ENCODE measurements around the gene RAB11FIP4. TPM values are rescaled to one million over a fixed set of nuclear protein-coding genes. Genes with fewer than 3 reads are reported as not detected.

RAB11FIP4 gene
- total RNA-seq, 2 experiments from 2014 or later: 38.6 to 41.1 TPM

GRCh38 chr17:31491376-31492131, 100.1 kb downstream of the RAB11FIP4 start:
- CTCF ChIA-PET: interaction anchor here (4.8 kb wide), 1 partner anchor 18 kb away, joined by 58 read pairs; no protein-coding TSS in a partner anchor
- H3K4me3 Mint-ChIP-seq: peak overlapping the region; percentile 0

GRCh38 chr17:31492206-31492605, 100.7 kb downstream of the RAB11FIP4 start:
- DNase-seq: no peak
- ChIA-PET POLR2A (interaction anchor here (3.1 to 11.7 kb wide), 2 partner anchors 9 to 20 kb away, joined by 17 to 314 read pairs; no protein-coding TSS in a partner anchor), CTCF (interaction anchor here (4.8 kb wide), 1 partner anchor 17 kb away, joined by 58 read pairs; no protein-coding TSS in a partner anchor)
- Mint-ChIP-seq H3K36me3 (ENCODE audit: low read depth) (peaks cover 22% of the 10 kb centered on the region), H3K9me3 (no peaks in the 10 kb centered on the region), H3K27ac (peak overlapping the region; percentile 64), H3K27me3 (no peaks in the 10 kb centered on the region), H3K4me1 (peaks cover 78% of the 10 kb centered on the region), H3K4me3 (peak overlapping the region; percentile 3)

More at GRCh38 chr17:31491376-31492131, 100.1 kb downstream of the RAB11FIP4 start:
- Mint-ChIP-seq H3K36me3 (ENCODE audit: low read depth) (peaks cover 22% of the 10 kb centered on the region), H3K27me3 (no peaks in the 10 kb centered on the region), H3K27ac (peak overlapping the region; percentile 64), H3K9me3 (no peaks in the 10 kb centered on the region), H3K4me1 (peaks cover 84% of the 10 kb centered on the region)
- POLR2A ChIA-PET: interaction anchor here (11.7 kb wide), 1 partner anchor 20 kb away, joined by 314 read pairs; no protein-coding TSS in a partner anchor
- DNase-seq: no peak

DNA sequence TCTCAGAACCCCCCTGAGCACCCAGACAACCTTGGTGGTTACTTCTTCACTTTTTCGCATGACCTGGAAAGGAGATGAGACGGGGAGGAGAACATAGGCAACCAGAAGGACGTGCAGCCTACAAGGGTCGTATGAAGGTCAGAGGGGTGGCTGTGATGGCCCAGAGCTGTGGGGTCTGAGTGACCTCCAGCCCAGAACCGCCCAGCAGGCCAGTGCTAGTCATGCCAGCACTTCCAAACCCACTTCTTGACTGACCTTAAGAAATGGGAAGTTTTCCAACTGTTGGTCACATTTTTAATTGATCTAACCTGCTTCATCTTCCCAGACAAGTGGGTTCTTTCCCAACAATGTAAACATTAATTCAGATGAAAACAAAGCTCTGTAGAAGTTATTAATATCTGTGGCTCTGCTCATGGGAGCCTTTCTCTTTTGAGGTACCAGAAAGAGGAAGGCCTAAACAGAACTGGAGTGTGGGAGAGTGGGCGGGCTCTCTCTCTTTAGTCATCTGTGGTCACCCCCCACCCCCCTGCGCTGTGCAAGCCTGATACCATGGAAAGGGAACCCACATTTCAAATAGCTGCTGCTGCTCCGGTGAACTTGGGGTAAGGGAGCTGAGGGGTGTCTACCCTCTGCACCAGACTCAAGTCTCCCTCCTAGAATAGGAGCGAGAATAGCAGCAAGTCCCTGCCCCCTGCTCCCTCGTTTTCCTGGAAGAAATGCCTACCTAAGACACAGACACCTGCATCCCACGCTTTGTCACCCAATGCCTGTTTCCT, 101.6 kb downstream of the RAB11FIP4 start:
- peaks cover 26% of the 10 kb centered on the region for H3K36me3 Mint-ChIP-seq (ENCODE audit: low read depth)
- CTCF ChIA-PET: interaction anchor here (4.8 kb wide), 1 partner anchor 16 kb away, joined by 58 read pairs; no protein-coding TSS in a partner anchor
- peak overlapping the region; percentile 99 for H3K27ac Mint-ChIP-seq
- POLR2A ChIA-PET: interaction anchor here (0.9 to 11.7 kb wide), 6 partner anchors 10 to 179 kb away, joined by 5 to 314 read pairs (median 14); partner anchors contain the start of gene EVI2B
- H3K4me1 Mint-ChIP-seq: peaks cover 81% of the 10 kb centered on the region
- DNase-seq: peak; percentile 74
- peak overlapping the region; percentile 54 for H3K4me3 Mint-ChIP-seq
- H3K27me3 Mint-ChIP-seq: no peaks in the 10 kb centered on the region
- H3K9me3 Mint-ChIP-seq: no peaks in the 10 kb centered on the region

GRCh38 chr17:31493656-31494155, 102.2 kb downstream of the RAB11FIP4 start:
- peak overlapping the region; percentile 99 for H3K27ac Mint-ChIP-seq

DNA sequence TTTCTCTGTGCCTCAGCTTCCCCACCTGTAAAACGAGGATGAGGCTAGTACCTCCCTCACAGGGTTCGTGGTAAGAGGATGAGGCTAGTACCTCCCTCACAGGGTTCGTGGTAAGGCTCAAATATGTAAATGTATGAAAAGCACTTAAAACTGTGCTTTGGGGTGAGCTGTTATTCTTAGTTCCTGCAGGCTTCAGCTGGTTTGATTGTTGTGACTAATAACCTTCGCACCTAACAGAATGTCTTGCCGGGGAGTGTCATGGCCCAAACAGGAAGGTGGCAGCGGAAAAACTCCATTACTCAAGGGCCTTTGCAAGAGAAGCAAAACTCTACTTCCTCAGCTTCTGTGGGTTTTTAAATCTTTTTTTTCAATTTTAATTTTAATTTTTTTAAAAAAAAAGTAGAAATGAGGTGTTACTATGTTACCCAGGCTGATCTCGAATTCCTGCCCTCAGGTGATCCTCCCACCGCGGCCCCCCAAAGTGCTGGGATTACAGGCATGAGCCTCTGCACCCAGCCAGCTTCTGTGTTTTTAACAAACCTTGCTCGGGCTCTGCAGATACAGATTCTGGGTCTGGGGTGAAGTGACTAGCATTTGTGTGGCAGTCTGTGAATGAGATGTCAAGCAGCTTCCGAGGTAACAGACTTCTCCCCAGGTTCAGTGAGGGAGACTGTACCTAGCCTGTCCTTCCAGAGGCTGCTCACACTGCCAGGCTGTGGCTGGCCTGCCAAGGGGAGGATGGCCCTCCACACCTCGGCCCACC, 103.0 kb downstream of the RAB11FIP4 start:
- H3K27me3 Mint-ChIP-seq: no peaks in the 10 kb centered on the region
- ChIA-PET POLR2A (interaction anchor here (0.7 to 11.7 kb wide), 10 partner anchors 7 to 181 kb away, joined by 3 to 314 read pairs (median 4); partner anchors contain the start of gene EVI2B), CTCF (interaction anchor here (0.9 to 4.8 kb wide), 4 partner anchors 15 to 58 kb away, joined by 3 to 58 read pairs (median 4); no protein-coding TSS in a partner anchor)
- DNase-seq: peak; percentile 81
- peaks cover 22% of the 10 kb centered on the region for H3K36me3 Mint-ChIP-seq (ENCODE audit: low read depth)
- H3K9me3 Mint-ChIP-seq: no peaks in the 10 kb centered on the region
- peak overlapping the region; percentile 54 for H3K4me3 Mint-ChIP-seq
- H3K27ac Mint-ChIP-seq: peak overlapping the region; percentile 99
- H3K4me1 Mint-ChIP-seq: peaks cover 74% of the 10 kb centered on the region

More at GRCh38 chr17:31493656-31494155, 102.2 kb downstream of the RAB11FIP4 start:
- no peaks in the 10 kb centered on the region for H3K9me3 Mint-ChIP-seq
- no peaks in the 10 kb centered on the region for H3K27me3 Mint-ChIP-seq
- peak; percentile 34 for DNase-seq
- ChIA-PET POLR2A (interaction anchor here (0.7 to 11.7 kb wide), 11 partner anchors 8 to 180 kb away, joined by 3 to 314 read pairs (median 5); partner anchors contain the start of gene EVI2B), CTCF (interaction anchor here (0.9 to 4.8 kb wide), 3 partner anchors 15 to 57 kb away, joined by 3 to 58 read pairs (median 3); no protein-coding TSS in a partner anchor)
- peaks cover 26% of the 10 kb centered on the region for H3K36me3 Mint-ChIP-seq (ENCODE audit: low read depth)
- peaks cover 81% of the 10 kb centered on the region for H3K4me1 Mint-ChIP-seq
- peak overlapping the region; percentile 54 for H3K4me3 Mint-ChIP-seq

- H3K36me3 Mint-ChIP-seq (ENCODE audit: low read depth): peaks cover 22% of the 10 kb centered on the region
- H3K4me1 Mint-ChIP-seq: peaks cover 74% of the 10 kb centered on the region
- peak overlapping the region; percentile 99 for H3K27ac Mint-ChIP-seq
- no peaks in the 10 kb centered on the region for H3K27me3 Mint-ChIP-seq
- H3K9me3 Mint-ChIP-seq: no peaks in the 10 kb centered on the region
- H3K4me3 Mint-ChIP-seq: peak overlapping the region; percentile 53
- CTCF ChIA-PET: interaction anchor here (1.0 to 4.8 kb wide), 3 partner anchors 14 to 58 kb away, joined by 3 to 58 read pairs (median 4); no protein-coding TSS in a partner anchor
- POLR2A ChIA-PET: interaction anchor here (0.9 to 11.7 kb wide), 7 partner anchors 9 to 181 kb away, joined by 3 to 314 read pairs (median 5); partner anchors contain the start of gene EVI2B
- DNase-seq: no peak
Measured at GRCh38 chr17:31495022-31495885, 103.8 kb downstream of the RAB11FIP4 start.

- ChIA-PET CTCF (no interaction called here), POLR2A (interaction anchor here (11.7 kb wide), 1 partner anchor 16 kb away, joined by 314 read pairs; no protein-coding TSS in a partner anchor)
- H3K27ac Mint-ChIP-seq: peak overlapping the region; percentile 99
- no peaks in the 10 kb centered on the region for H3K9me3 Mint-ChIP-seq
- peaks cover 19% of the 10 kb centered on the region for H3K36me3 Mint-ChIP-seq (ENCODE audit: low read depth)
- no peaks in the 10 kb centered on the region for H3K27me3 Mint-ChIP-seq
- no peak for DNase-seq
- H3K4me1 Mint-ChIP-seq: peaks cover 68% of the 10 kb centered on the region
- H3K4me3 Mint-ChIP-seq: no peak overlapping the region
Measured at GRCh38 chr17:31496097-31496496, 104.6 kb downstream of the RAB11FIP4 start.

DNA sequence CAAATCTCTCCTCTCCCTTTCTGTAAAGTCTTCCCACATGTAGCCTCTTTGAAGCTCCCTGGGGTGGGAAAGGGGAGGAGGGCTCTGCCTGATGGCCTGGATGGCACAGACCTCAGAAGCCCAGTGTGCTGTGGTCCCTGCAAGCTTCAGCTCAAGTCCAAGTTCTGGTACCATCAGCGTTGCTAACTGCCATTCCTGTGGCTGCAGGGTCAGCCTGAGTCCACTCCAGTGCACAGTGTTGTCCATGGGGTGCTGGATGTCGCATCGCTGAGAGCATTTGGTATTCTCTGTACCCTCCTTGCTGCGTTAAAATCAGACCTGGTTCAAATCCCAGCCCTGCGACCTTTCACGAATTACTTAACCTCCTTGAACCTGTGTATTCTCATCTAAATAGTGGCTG, 105.1 kb downstream of the RAB11FIP4 start:
- Mint-ChIP-seq H3K27me3 (no peaks in the 10 kb centered on the region), H3K9me3 (no peaks in the 10 kb centered on the region), H3K36me3 (ENCODE audit: low read depth) (peaks cover 16% of the 10 kb centered on the region), H3K4me1 (peaks cover 64% of the 10 kb centered on the region), H3K27ac (no peak overlapping the region), H3K4me3 (no peak overlapping the region)
- no peak for DNase-seq
- CTCF ChIA-PET: no interaction called here
- POLR2A ChIA-PET: interaction anchor here (11.7 kb wide), 1 partner anchor 15 kb away, joined by 314 read pairs; no protein-coding TSS in a partner anchor

DNA sequence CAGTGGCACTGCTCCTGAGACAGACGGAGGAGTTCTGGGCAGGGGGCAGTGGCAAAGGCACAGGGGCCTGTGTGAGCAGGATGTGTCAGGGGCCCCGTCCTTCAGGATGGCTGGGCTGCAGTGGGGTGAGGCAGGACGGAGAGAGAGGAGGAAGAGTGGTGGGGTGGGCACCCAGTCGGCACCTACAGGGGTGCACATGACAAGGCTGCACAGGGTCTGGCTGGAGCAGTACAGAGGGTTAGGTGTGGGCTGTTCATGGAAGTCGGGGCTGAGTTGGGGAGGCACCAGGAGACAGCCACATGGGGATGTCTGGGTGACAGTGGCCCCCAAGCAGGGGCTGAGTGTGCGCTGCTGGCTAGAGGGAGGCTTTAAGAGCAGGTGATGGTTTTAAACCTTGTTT, 106.0 kb downstream of the RAB11FIP4 start:
- peaks cover 56% of the 10 kb centered on the region for H3K4me1 Mint-ChIP-seq
- no peak overlapping the region for H3K4me3 Mint-ChIP-seq
- peaks cover 12% of the 10 kb centered on the region for H3K36me3 Mint-ChIP-seq (ENCODE audit: low read depth)
- ChIA-PET POLR2A (interaction anchor here (1.8 to 3.6 kb wide), 2 partner anchors 9 to 12 kb away, joined by 8 to 42 read pairs; no protein-coding TSS in a partner anchor), CTCF (interaction anchor here (1.2 to 3.1 kb wide), 2 partner anchors 9 to 11 kb away, joined by 4 to 23 read pairs; no protein-coding TSS in a partner anchor)
- H3K27ac Mint-ChIP-seq: no peak overlapping the region
- no peaks in the 10 kb centered on the region for H3K27me3 Mint-ChIP-seq
- no peaks in the 10 kb centered on the region for H3K9me3 Mint-ChIP-seq
- no peak for DNase-seq

GRCh38 chr17:31497994-31498826, 106.7 kb downstream of the RAB11FIP4 start:
- POLR2A ChIA-PET: interaction anchor here (1.1 to 3.6 kb wide), 4 partner anchors 9 to 52 kb away, joined by 3 to 42 read pairs (median 7); no protein-coding TSS in a partner anchor
- DNase-seq: no peak
- no peaks in the 10 kb centered on the region for H3K9me3 Mint-ChIP-seq
- H3K27me3 Mint-ChIP-seq: no peaks in the 10 kb centered on the region
- H3K4me3 Mint-ChIP-seq: no peak overlapping the region
- no peak overlapping the region for H3K27ac Mint-ChIP-seq
- peaks cover 48% of the 10 kb centered on the region for H3K4me1 Mint-ChIP-seq
- peaks cover 6% of the 10 kb centered on the region for H3K36me3 Mint-ChIP-seq (ENCODE audit: low read depth)
- CTCF ChIA-PET: interaction anchor here (1.2 to 3.1 kb wide), 2 partner anchors 10 to 11 kb away, joined by 4 to 23 read pairs; no protein-coding TSS in a partner anchor
